HepG2 (cell line): ENCODE measurements around the gene RPL3. TPM values are rescaled to one million over a fixed set of nuclear protein-coding genes. Genes with fewer than 3 reads are reported as not detected.

Experiments
- ATAC-seq: fragments of 200-7000 bp; cut with Tn5 transposase; 3 replicates; pipeline ENCODE4 v1.9.1; 2020; ENCODE audit warnings: mild to moderate bottlenecking, moderate library complexity
- BruUV-seq: library from RNA; stranded (reverse); fragments of 400-500 nt; replicated peaks from 2 replicates; lab custom pipeline; 2021; lab: Mats Ljungman, UMichigan
- CTCF ChIA-PET: fragments of 300-600 bp; formaldehyde crosslinking; extraction: SDS; loops from one replicate; lab custom pipeline; 2021; ENCODE audit warnings: low total read pairs, inconsistent platforms, low intra/inter-chr PET ratio; lab: Yijun Ruan, JAX
- POLR2A ChIA-PET: fragments of 350-600 bp; sonication (Branson Sonifier 250); formaldehyde crosslinking; loops from one replicate; lab custom pipeline; 2020; ENCODE audit warnings: antibody characterized with exemption, inconsistent platforms; lab: Yijun Ruan, JAX
- DNase-seq: peaks from one replicate; pipeline ENCODE4 v3.0.0-alpha.2; 2015; ENCODE audit warnings: low spot score
- FAIRE-seq: peaks from 3 replicates; lab custom pipeline; 2011; peaks lifted over from hg19 to GRCh38; lab: Jason Lieb, UNC
- H2AFZ ChIP-seq: one replicate; pipeline ENCODE4 v1.6.1; 2011; ENCODE audit warnings: low read length, inconsistent platforms
- H3K27ac ChIP-seq: fragments of 300-600 bp; 3 replicates; pipeline ENCODE4 v1.8.0; 2011; ENCODE audit warnings: mixed run types, mild to moderate bottlenecking, mixed read lengths, low read length, inconsistent platforms; ENCODE audit not compliant: insufficient read depth; ENCODE audit errors: extremely low read length
- H3K27me3 ChIP-seq, 2 experiments: fragments of 200-600 bp in 1 of 2; 2 replicates in 1 of 2; 3 replicates in 1 of 2; pipeline versions ENCODE4 v1.6.0 to v1.8.0; 2011; ENCODE audit warnings: low read length in 2 of 2, mild to moderate bottlenecking in 2 of 2, moderate library complexity in 2 of 2, inconsistent platforms in 1 of 2; ENCODE audit not compliant: insufficient read depth in 2 of 2, control insufficient read depth in 1 of 2
- H3K36me3 ChIP-seq, 2 experiments: fragments of 200-600 bp in 1 of 2; replicated peaks in 1 of 2; 2 replicates in 1 of 2; 3 replicates in 1 of 2; pipeline versions ENCODE4 v1.5.1 to v1.8.0; 2011; ENCODE audit warnings: low read length in 2 of 2, inconsistent platforms in 1 of 2; ENCODE audit not compliant: insufficient read depth in 2 of 2, control insufficient read depth in 1 of 2
- H3K4me1 ChIP-seq: 2 replicates; pipeline ENCODE4 v1.5.1; 2012; ENCODE audit warnings: low read length, inconsistent platforms; ENCODE audit not compliant: insufficient read depth
- H3K4me2 ChIP-seq: 2 replicates; pipeline ENCODE4 v1.6.0; 2011; ENCODE audit warnings: low read depth, low read length, inconsistent platforms
- H3K4me3 ChIP-seq, 3 experiments: fragments of 200-600 bp in 1 of 3; sonication (generic), shearing (Covaris generic) in 1 of 3; replicated peaks in 1 of 3; 2 replicates each; pipeline ENCODE4 v1.5.1; 2011 to 2016; ENCODE audit warnings: low read length in 3 of 3, inconsistent platforms in 2 of 3, low read depth in 2 of 3, mild to moderate bottlenecking in 2 of 3, control low read depth in 1 of 3, mixed read lengths in 1 of 3; ENCODE audit not compliant: insufficient read depth in 1 of 3
- H3K79me2 ChIP-seq: one replicate; pipeline ENCODE4 v1.6.1; 2011; ENCODE audit warnings: low read length, inconsistent platforms; ENCODE audit not compliant: insufficient read depth
- H3K9ac ChIP-seq: 2 replicates; pipeline ENCODE4 v1.6.0; 2011; ENCODE audit warnings: mild to moderate bottlenecking, low read depth, low read length, inconsistent platforms; ENCODE audit not compliant: insufficient read depth
- H3K9me3 ChIP-seq: 2 replicates; pipeline ENCODE4 v1.5.1; 2012; ENCODE audit warnings: mild to moderate bottlenecking, low read length
- H4K20me1 ChIP-seq: 2 replicates; pipeline ENCODE4 v1.6.0; 2011; ENCODE audit warnings: inconsistent platforms, mild to moderate bottlenecking, low read length, moderate library complexity; ENCODE audit not compliant: insufficient read depth
- GATAD2A ChIP-seq: IDR thresholded peaks from 2 replicates; pipeline ENCODE4 v1.6.1; 2016
- HMGA1 ChIP-seq: sonication (generic); formaldehyde crosslinking; conservative IDR thresholded peaks from 2 replicates; pipeline ENCODE4 v1.4.0; 2020; ENCODE audit warnings: missing genetic modification reagents
- HNF4G ChIP-seq, 2 experiments: sonication (generic) in 1 of 2; formaldehyde crosslinking in 1 of 2; IDR thresholded peaks; 2 replicates each; pipeline versions ENCODE4 v1.4.0 to v1.6.1; 2011 to 2020; ENCODE audit warnings: borderline replicate concordance in 2 of 2, low read depth in 2 of 2, mild to moderate bottlenecking in 2 of 2, low read length in 1 of 2, missing genetic modification reagents in 1 of 2, moderate library complexity in 1 of 2
- PHF20 ChIP-seq: sonication (generic); formaldehyde crosslinking; IDR thresholded peaks from 2 replicates; pipeline ENCODE4 v1.5.0; 2020; ENCODE audit warnings: mild to moderate bottlenecking, missing genetic modification reagents
- ZNF354B ChIP-seq: sonication (generic); formaldehyde crosslinking; IDR thresholded peaks from 2 replicates; pipeline ENCODE4 v1.8.0; 2022; ENCODE audit warnings: mild to moderate bottlenecking, missing genetic modification reagents
- ZSCAN20 ChIP-seq: sonication (generic); formaldehyde crosslinking; IDR thresholded peaks from 2 replicates; pipeline ENCODE4 v1.4.0; 2020; ENCODE audit warnings: missing genetic modification reagents, mild to moderate bottlenecking, borderline replicate concordance
- WGBS: methylation state at CpG from one replicate; pipeline ENCODE4 v1.1.6; 2017; ENCODE audit warnings: low lambda C conversion rate; 5-methylcytosine and 5-hydroxymethylcytosine counted together
- in situ Hi-C: cut with HindIII; loops from 2 replicates; pipeline ENCODE4 v1.10.0; 2017; ENCODE audit warnings: low pct_unique_long_range_greater_than_20kb; ENCODE audit not compliant: extremely low pct_ligation_motif_present
- intact Hi-C: fragments of 100-400 bp; cut with micrococcal nuclease; formaldehyde crosslinking; loops from one replicate; pipeline ENCODE4 v1.10.0; 2022; ENCODE audit not compliant: unreplicated experiment
- polyA plus RNA-seq, 8 experiments: library from polyadenylated mRNA; depleted of rRNA in 3 of 8; stranded (reverse) in 7 of 8; unstranded in 1 of 8; fragments of >200 nt; fragmentation: Illumina TruSeq in 4 of 8; extraction: Trizol in 4 of 8; gene quantifications; 2 replicates each; pipeline versions ENCODE4 v1.2.1 to v1.2.3, GENCODE V29; 2011 to 2016; ENCODE audit warnings: low read depth in 4 of 8, missing spikeins in 1 of 8, mixed read lengths in 1 of 8; ENCODE audit not compliant: insufficient read depth in 1 of 8
- total RNA-seq, 5 experiments: library from RNA; depleted of rRNA; stranded (reverse); fragments of >200 nt; fragmentation: Illumina TruSeq; extraction: Trizol; gene quantifications; 2 replicates each; pipeline ENCODE4 v1.2.3, GENCODE V29; 2016; ENCODE audit warnings: low read depth in 1 of 5
- TF ChIP-seq, protein P1 (sequence below): IDR thresholded peaks from 2 replicates; pipeline ENCODE4 v1.6.1; 2012; ENCODE audit warnings: inconsistent platforms
- TF ChIP-seq, protein P2 (sequence below): sonication (generic); formaldehyde crosslinking; IDR thresholded peaks from 2 replicates; pipeline ENCODE4 v1.5.1; 2020; ENCODE audit warnings: missing genetic modification reagents, mild to moderate bottlenecking, borderline replicate concordance
- TF ChIP-seq, protein P3 (sequence below): sonication (generic); formaldehyde crosslinking; IDR thresholded peaks from 2 replicates; pipeline ENCODE4 v1.4.0; 2020; ENCODE audit warnings: mild to moderate bottlenecking, missing genetic modification reagents
- TF ChIP-seq, protein P4 (sequence below): sonication (generic); formaldehyde crosslinking; IDR thresholded peaks from 2 replicates; pipeline ENCODE4 v1.4.0; 2020; ENCODE audit warnings: missing genetic modification reagents, borderline replicate concordance

Gene RPL3
- total and polyA plus RNA-seq, 2 of the 13 experiments (the other 11 are each of a cell fraction or from before 2014, with no cell fraction given) = 1,051 to 3,279 TPM

DNA sequence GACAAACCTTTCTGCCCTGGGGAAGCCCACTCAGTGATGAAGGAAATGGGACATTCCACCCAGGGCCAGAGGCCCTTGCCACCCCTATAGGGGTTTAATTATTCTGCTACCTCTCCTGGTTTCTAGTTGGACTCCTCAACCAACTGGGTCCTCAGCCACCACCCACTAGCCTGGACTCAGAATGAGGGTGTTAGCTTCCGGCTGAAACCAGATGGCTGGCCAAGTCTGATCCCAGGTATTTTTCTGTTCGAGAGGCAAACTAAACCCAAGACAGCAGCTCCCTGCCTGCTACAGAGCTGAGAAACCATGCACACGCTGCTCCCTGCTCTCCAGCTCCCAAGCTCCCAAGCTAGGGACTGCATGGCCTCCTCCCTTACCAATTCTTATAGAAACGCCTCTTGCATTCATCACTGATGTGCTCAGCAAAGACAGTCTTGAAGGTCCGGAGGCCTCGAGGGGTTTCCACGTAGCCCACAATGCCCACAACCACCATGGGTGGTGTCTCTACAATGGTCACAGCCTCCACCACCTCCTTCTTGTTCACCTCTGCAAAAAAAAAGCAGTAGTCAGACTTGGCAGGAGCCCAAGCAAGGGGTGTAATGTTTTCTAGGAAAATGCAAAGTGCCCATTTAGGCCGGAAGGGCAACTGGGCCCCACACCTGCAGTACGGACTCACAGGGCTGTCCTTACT is 2.2 kb downstream of the RPL3 start (continued):
- TF ChIP-seq HNF4G (IDR thresholded peaks at IDR 0.05; ENCODE audit: borderline replicate concordance, low read depth, low read length) (no peak), HNF4G (CRISPR knock-in tag; IDR thresholded peaks at IDR 0.05; ENCODE audit: borderline replicate concordance, low read depth) (no peak)
- TF ChIP-seq, protein P1, sequence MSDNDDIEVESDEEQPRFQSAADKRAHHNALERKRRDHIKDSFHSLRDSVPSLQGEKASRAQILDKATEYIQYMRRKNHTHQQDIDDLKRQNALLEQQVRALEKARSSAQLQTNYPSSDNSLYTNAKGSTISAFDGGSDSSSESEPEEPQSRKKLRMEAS = no peak
- TF ChIP-seq, all 625 proteins: peak for 11

DNA sequence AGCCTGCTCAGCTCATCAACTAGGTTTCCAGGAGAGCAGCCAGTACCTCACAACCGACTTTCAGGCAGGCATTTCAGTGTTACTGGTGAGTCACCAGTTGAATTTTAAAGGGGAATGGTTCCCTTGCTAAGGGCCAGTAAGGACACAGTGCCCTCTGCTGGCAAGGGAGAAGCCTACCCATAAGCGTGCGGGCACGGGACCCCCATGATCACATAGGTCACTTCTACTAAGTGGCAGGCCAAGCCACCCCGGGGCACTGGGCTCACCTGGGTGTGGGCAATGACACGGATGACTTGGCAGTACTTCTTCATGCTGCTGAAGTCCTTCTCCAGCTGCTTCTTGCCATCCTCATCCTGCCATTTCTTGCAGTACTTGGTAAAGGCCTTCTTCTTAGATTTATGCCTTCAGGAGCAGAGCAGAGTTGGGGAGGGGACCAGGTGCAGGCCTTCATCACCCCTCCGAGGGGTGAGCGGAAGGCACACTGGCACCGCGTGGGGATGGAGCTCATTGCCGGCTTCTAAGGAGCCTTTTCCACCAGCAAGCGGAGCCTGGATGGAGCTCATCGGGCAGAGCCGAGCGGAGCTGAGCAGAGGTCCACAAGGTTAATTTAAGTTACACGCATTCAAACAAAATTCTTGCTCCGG is 2.9 kb downstream of the RPL3 start:
- no TSS peak for BruUV-seq
- H3K4me1 ChIP-seq = peaks cover 53% of the 10 kb centered on the region
- 43% methylated on average over 9 of the region's 17 CpGs for whole genome bisulfite sequencing
- no peak overlapping the region for H2AFZ ChIP-seq
- peak overlapping the region; percentile 97 for H3K27ac ChIP-seq
- H3K4me2 ChIP-seq = peak overlapping the region; percentile 94
- ATAC-seq = peak; percentile 49
- in situ Hi-C loops (no loop called here), intact Hi-C loops (loop anchor here (5.0 kb wide), 1 partner anchor 74 kb away; the partner anchor contains the start of gene PDGFB)
- DNase-seq = peak; percentile 88
- ChIA-PET CTCF (interaction anchor here (0.7 kb wide), 1 partner anchor 146 kb away, joined by 4 read pairs; no protein-coding TSS in a partner anchor), POLR2A (interaction anchor here (0.8 to 5.2 kb wide), 8 partner anchors 13 to 208 kb away, joined by 3 to 93 read pairs (median 34); no protein-coding TSS in a partner anchor)
- peak overlapping the region; percentile 76 to 94 (median 87) for H3K4me3 ChIP-seq
- H3K36me3 ChIP-seq = peaks cover 44 to 68% of the 10 kb centered on the region in 2 experiments
- peaks cover 72% of the 10 kb centered on the region for H4K20me1 ChIP-seq
- H3K9ac ChIP-seq = peak overlapping the region; percentile 98
- FAIRE-seq = no peak
- H3K27me3 ChIP-seq = no peaks in the 10 kb centered on the region; a peak in 1 of 5 replicates
- H3K79me2 ChIP-seq = peaks cover 46% of the 10 kb centered on the region
- no peaks in the 10 kb centered on the region for H3K9me3 ChIP-seq
- TF ChIP-seq GATAD2A (CRISPR knock-in tag) (peak; percentile 35; the same call in 1 of the 2 replicates), PHF20 (no peak), HMGA1 (CRISPR knock-in tag) (no peak), ZNF354B (CRISPR knock-in tag) (no peak), ZSCAN20 (CRISPR knock-in tag) (no peak)
- TF ChIP-seq, protein P2, sequence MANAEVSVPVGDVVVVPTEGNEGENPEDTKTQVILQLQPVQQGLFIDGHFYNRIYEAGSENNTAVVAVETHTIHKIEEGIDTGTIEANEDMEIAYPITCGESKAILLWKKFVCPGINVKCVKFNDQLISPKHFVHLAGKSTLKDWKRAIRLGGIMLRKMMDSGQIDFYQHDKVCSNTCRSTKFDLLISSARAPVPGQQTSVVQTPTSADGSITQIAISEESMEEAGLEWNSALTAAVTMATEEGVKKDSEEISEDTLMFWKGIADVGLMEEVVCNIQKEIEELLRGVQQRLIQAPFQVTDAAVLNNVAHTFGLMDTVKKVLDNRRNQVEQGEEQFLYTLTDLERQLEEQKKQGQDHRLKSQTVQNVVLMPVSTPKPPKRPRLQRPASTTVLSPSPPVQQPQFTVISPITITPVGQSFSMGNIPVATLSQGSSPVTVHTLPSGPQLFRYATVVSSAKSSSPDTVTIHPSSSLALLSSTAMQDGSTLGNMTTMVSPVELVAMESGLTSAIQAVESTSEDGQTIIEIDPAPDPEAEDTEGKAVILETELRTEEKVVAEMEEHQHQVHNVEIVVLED (CRISPR knock-in tag) = peak; percentile 32; the same call in 1 of the 2 replicates
- TF ChIP-seq, protein P3, sequence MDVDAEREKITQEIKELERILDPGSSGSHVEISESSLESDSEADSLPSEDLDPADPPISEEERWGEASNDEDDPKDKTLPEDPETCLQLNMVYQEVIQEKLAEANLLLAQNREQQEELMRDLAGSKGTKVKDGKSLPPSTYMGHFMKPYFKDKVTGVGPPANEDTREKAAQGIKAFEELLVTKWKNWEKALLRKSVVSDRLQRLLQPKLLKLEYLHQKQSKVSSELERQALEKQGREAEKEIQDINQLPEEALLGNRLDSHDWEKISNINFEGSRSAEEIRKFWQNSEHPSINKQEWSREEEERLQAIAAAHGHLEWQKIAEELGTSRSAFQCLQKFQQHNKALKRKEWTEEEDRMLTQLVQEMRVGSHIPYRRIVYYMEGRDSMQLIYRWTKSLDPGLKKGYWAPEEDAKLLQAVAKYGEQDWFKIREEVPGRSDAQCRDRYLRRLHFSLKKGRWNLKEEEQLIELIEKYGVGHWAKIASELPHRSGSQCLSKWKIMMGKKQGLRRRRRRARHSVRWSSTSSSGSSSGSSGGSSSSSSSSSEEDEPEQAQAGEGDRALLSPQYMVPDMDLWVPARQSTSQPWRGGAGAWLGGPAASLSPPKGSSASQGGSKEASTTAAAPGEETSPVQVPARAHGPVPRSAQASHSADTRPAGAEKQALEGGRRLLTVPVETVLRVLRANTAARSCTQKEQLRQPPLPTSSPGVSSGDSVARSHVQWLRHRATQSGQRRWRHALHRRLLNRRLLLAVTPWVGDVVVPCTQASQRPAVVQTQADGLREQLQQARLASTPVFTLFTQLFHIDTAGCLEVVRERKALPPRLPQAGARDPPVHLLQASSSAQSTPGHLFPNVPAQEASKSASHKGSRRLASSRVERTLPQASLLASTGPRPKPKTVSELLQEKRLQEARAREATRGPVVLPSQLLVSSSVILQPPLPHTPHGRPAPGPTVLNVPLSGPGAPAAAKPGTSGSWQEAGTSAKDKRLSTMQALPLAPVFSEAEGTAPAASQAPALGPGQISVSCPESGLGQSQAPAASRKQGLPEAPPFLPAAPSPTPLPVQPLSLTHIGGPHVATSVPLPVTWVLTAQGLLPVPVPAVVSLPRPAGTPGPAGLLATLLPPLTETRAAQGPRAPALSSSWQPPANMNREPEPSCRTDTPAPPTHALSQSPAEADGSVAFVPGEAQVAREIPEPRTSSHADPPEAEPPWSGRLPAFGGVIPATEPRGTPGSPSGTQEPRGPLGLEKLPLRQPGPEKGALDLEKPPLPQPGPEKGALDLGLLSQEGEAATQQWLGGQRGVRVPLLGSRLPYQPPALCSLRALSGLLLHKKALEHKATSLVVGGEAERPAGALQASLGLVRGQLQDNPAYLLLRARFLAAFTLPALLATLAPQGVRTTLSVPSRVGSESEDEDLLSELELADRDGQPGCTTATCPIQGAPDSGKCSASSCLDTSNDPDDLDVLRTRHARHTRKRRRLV (CRISPR knock-in tag) = no peak
- TF ChIP-seq, protein P4, sequence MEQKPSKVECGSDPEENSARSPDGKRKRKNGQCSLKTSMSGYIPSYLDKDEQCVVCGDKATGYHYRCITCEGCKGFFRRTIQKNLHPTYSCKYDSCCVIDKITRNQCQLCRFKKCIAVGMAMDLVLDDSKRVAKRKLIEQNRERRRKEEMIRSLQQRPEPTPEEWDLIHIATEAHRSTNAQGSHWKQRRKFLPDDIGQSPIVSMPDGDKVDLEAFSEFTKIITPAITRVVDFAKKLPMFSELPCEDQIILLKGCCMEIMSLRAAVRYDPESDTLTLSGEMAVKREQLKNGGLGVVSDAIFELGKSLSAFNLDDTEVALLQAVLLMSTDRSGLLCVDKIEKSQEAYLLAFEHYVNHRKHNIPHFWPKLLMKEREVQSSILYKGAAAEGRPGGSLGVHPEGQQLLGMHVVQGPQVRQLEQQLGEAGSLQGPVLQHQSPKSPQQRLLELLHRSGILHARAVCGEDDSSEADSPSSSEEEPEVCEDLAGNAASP (CRISPR knock-in tag) = 0 out of 2 replicates have a peak, but pooled peaks have one; percentile 9
